ENCODE data around the gene CALML6. TPM values are rescaled to one million over a fixed set of nuclear protein-coding genes. Genes with fewer than 3 reads are reported as not detected.

CALML6 gene, protein sequence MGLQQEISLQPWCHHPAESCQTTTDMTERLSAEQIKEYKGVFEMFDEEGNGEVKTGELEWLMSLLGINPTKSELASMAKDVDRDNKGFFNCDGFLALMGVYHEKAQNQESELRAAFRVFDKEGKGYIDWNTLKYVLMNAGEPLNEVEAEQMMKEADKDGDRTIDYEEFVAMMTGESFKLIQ
- polyA plus RNA-seq (not detected in 2 replicates), polyA minus RNA-seq (not detected in 2 replicates)

DNA sequence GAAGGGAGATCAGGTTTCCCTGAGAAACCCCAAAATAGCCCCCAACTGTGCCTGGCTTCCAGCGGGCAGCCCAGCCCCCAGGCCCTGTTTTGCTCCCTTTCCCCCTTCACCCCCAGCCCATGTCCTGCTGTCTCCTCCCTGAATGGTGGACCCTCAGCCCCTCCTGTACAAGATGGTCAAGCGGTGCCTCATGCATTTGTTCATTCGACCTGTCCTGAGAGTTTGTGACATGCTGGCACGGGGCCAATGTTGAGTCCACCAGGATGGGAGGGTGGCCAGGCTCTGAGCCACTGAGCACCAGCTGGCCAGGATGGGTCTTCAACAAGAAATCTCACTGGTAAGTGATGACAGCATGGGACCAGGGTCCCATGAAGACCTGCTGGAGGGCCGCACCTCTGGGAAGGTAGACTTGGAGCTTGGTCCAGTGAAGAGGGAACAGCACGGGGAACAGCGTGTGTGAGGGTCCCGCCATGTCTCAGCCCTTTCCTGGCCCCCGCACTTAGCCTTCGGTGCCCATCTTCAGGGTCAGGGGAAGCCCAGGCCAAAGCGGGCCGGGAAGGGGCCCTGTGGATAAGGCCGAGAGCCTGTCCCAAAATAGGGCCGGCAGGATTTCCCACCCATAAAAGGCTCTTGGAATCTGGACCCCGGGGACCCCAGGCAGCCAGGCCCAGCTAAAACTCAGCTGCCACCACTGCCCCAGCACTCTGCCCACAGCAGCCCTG, at the start of gene CALML6:
Gene CALML6 (plus strand): TSS at position 290 of the 722 bp plus-strand sequence. CDS start 21 bp downstream, at position 311.
- H3K4me2 ChIP-seq (ENCODE audit: low read length) = no peak within 1 kb of the TSS
- no peaks in the 10 kb centered on the region for H3K9me3 ChIP-seq (ENCODE audit: low read length)
- H3F3A ChIP-seq (ENCODE audit: insufficient read depth, low read length, poor library complexity, severe bottlenecking) = no peaks in the 10 kb centered on the region
- H4K20me1 ChIP-seq (ENCODE audit: insufficient read depth) = no peaks in the 10 kb centered on the region
- no peak within 1 kb of the TSS for H3K27ac ChIP-seq (ENCODE audit: low read length)
- TF ChIP-seq MXI1 (conservative IDR thresholded peaks at IDR 0.05; ENCODE audit: poor library complexity, severe bottlenecking) (no peak), RAD21 (conservative IDR thresholded peaks at IDR 0.05) (no peak), TAF1 (IDR thresholded peaks at IDR 0.05; ENCODE audit: low read depth) (no peak), EZH2 (IDR thresholded peaks at IDR 0.05; ENCODE audit: borderline replicate concordance, insufficient read depth, low read length, poor library complexity, severe bottlenecking) (no peak), SMC3 (conservative IDR thresholded peaks at IDR 0.05; ENCODE audit: poor library complexity) (no peak), EP300 (conservative IDR thresholded peaks at IDR 0.05; ENCODE audit: poor library complexity, severe bottlenecking) (no peak)
- TF ChIP-seq, protein P1, sequence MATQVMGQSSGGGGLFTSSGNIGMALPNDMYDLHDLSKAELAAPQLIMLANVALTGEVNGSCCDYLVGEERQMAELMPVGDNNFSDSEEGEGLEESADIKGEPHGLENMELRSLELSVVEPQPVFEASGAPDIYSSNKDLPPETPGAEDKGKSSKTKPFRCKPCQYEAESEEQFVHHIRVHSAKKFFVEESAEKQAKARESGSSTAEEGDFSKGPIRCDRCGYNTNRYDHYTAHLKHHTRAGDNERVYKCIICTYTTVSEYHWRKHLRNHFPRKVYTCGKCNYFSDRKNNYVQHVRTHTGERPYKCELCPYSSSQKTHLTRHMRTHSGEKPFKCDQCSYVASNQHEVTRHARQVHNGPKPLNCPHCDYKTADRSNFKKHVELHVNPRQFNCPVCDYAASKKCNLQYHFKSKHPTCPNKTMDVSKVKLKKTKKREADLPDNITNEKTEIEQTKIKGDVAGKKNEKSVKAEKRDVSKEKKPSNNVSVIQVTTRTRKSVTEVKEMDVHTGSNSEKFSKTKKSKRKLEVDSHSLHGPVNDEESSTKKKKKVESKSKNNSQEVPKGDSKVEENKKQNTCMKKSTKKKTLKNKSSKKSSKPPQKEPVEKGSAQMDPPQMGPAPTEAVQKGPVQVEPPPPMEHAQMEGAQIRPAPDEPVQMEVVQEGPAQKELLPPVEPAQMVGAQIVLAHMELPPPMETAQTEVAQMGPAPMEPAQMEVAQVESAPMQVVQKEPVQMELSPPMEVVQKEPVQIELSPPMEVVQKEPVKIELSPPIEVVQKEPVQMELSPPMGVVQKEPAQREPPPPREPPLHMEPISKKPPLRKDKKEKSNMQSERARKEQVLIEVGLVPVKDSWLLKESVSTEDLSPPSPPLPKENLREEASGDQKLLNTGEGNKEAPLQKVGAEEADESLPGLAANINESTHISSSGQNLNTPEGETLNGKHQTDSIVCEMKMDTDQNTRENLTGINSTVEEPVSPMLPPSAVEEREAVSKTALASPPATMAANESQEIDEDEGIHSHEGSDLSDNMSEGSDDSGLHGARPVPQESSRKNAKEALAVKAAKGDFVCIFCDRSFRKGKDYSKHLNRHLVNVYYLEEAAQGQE (IDR thresholded peaks at IDR 0.05; ENCODE audit: borderline replicate concordance) = no peak
- TF ChIP-seq, protein P2, sequence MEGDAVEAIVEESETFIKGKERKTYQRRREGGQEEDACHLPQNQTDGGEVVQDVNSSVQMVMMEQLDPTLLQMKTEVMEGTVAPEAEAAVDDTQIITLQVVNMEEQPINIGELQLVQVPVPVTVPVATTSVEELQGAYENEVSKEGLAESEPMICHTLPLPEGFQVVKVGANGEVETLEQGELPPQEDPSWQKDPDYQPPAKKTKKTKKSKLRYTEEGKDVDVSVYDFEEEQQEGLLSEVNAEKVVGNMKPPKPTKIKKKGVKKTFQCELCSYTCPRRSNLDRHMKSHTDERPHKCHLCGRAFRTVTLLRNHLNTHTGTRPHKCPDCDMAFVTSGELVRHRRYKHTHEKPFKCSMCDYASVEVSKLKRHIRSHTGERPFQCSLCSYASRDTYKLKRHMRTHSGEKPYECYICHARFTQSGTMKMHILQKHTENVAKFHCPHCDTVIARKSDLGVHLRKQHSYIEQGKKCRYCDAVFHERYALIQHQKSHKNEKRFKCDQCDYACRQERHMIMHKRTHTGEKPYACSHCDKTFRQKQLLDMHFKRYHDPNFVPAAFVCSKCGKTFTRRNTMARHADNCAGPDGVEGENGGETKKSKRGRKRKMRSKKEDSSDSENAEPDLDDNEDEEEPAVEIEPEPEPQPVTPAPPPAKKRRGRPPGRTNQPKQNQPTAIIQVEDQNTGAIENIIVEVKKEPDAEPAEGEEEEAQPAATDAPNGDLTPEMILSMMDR (IDR thresholded peaks at IDR 0.05; ENCODE audit: poor library complexity, severe bottlenecking) = no peak
- no peaks in the 10 kb centered on the region for H3K9me2 ChIP-seq (ENCODE audit: insufficient read depth, low read length)
- H2AFZ ChIP-seq (ENCODE audit: low read depth, low read length) = no peak within 1 kb of the TSS
- H3K27me3 ChIP-seq (ENCODE audit: insufficient read depth, low read depth, low read length) = peaks cover 11% of the 10 kb centered on the region
- H3K9ac ChIP-seq (ENCODE audit: low read length) = no peak within 1 kb of the TSS
- no peaks in the 10 kb centered on the region for H3K79me2 ChIP-seq (replicated peaks; ENCODE audit: insufficient read depth, low read length)
- H3K4me3 ChIP-seq (ENCODE audit: low read length) = no peak within 1 kb of the TSS
- no peaks in the 10 kb centered on the region for H3K36me3 ChIP-seq (ENCODE audit: insufficient read depth, low read length)

DNA sequence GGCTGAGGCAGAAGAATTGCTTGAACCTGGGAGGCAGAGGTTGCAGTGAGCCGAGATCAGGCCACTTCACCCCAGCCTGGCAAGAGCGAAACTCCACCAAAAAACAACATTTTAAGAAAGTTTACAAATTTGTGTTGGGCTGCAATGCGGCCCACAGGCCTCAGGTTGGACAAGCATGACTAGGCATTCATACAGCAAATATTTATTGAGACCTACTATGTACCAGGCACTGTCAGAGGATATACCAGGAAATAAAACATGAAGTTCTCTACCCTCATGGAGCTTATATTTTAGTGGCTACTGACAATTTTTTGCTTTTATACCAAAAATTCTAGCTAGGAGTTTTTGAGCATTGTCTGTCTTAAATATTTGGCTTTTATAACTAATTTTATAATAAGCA, 47.9 kb upstream of the CALML6 start:
- no peaks in the 10 kb centered on the region for H3K36me3 ChIP-seq (ENCODE audit: insufficient read depth, low read length)
- H2AFZ ChIP-seq (ENCODE audit: low read depth, low read length) = no peak overlapping the region
- H3K4me3 ChIP-seq (ENCODE audit: low read length) = no peak overlapping the region
- peaks cover 54% of the 10 kb centered on the region for H4K20me1 ChIP-seq (ENCODE audit: insufficient read depth)
- H3K9me3 ChIP-seq (ENCODE audit: low read length) = no peaks in the 10 kb centered on the region
- no peaks in the 10 kb centered on the region for H3K9me2 ChIP-seq (ENCODE audit: insufficient read depth, low read length)
- no peaks in the 10 kb centered on the region for H3K27me3 ChIP-seq (ENCODE audit: insufficient read depth, low read depth, low read length)
- TF ChIP-seq EP300 (conservative IDR thresholded peaks at IDR 0.05; ENCODE audit: poor library complexity, severe bottlenecking) (no peak), POLR2AphosphoS5 (IDR thresholded peaks at IDR 0.05) (no peak), EZH2 (IDR thresholded peaks at IDR 0.05; ENCODE audit: borderline replicate concordance, insufficient read depth, low read length, poor library complexity, severe bottlenecking) (no peak), SMC3 (conservative IDR thresholded peaks at IDR 0.05; ENCODE audit: poor library complexity) (no peak), TAF1 (IDR thresholded peaks at IDR 0.05; ENCODE audit: low read depth) (no peak)
- TF ChIP-seq, protein P1 (IDR thresholded peaks at IDR 0.05; ENCODE audit: borderline replicate concordance) = no peak
- peaks cover 90% of the 10 kb centered on the region for H3K79me2 ChIP-seq (replicated peaks; ENCODE audit: insufficient read depth, low read length)
- H3K9ac ChIP-seq (ENCODE audit: low read length) = no peak overlapping the region
- H3K4me2 ChIP-seq (ENCODE audit: low read length) = no peak overlapping the region
- H3F3A ChIP-seq (ENCODE audit: insufficient read depth, low read length, poor library complexity, severe bottlenecking) = peaks cover 7% of the 10 kb centered on the region
- no peak overlapping the region for H3K27ac ChIP-seq (ENCODE audit: low read length)
